Measurements from ENCODE around the gene USP21. TPM values are rescaled to one million over a fixed set of nuclear protein-coding genes. Genes with fewer than 3 reads are reported as not detected.

The USP21 gene
- total and polyA plus RNA-seq, 9 of the 15 experiments (the other 6 are each of a cell fraction or from before 2014, with no cell fraction given), result 4.9 to 52.4 (median 21.6) TPM

DNA sequence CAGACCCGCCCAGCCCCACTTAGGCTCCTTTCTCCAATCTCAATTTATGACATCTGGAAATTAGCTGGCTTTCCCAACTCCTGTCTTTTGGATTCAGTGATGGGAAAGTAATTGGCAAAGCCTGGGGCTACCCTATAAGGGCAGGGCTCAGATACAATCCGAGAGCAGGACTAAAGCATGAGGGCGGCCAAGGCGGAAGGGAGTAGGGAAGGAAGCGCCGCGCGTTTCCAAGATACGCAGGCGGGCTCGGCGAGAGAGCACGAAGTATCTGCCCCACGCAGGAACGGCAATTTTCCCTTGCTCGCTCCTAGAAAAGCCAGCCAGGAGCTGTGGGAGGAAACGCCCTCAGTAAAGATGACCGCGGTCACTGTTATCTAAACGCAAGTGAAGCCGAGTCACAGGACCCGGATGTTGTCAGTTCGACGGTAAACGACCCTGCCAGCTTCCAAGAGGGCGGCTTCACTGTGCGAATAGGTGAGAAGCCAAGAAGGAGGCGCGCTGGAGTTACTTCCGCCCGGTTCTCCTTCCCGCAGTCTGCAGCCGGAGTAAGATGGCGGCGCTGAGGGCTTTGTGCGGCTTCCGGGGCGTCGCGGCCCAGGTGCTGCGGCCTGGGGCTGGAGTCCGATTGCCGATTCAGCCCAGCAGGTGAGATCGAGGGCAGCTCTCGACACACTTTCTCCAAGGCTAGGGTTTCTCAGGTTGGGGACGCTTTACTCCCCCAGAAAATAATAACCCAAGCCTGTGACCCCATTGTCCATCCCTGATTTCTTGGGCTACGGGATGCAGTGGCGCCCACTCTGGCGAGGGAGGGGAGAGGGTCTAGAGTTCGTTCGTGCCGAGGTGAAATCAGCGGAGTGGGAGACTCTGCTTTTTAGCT is 42.8 kb downstream of the USP21 start, which contains the start of gene NDUFS2 (continued):
- peak in 1 of 2 experiments; percentile 76; a peak in 1 of 4 replicates for TF ChIP-seq KDM4B (IDR thresholded peaks at IDR 0.05; ENCODE audit: borderline replicate concordance in 2 of 2, low read depth in 1 of 2)
- TF ChIP-seq, protein P1, sequence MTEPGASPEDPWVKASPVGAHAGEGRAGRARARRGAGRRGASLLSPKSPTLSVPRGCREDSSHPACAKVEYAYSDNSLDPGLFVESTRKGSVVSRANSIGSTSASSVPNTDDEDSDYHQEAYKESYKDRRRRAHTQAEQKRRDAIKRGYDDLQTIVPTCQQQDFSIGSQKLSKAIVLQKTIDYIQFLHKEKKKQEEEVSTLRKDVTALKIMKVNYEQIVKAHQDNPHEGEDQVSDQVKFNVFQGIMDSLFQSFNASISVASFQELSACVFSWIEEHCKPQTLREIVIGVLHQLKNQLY (CRISPR knock-in tag; conservative IDR thresholded peaks at IDR 0.05), result 0 out of 4 replicates have a peak, but pooled peaks of 1 of the 2 experiments have one; percentile 54
- TF ChIP-seq GTF2E2 (tag; IDR thresholded peaks at IDR 0.05), result peak; percentile 99
- TF ChIP-seq, protein P2, sequence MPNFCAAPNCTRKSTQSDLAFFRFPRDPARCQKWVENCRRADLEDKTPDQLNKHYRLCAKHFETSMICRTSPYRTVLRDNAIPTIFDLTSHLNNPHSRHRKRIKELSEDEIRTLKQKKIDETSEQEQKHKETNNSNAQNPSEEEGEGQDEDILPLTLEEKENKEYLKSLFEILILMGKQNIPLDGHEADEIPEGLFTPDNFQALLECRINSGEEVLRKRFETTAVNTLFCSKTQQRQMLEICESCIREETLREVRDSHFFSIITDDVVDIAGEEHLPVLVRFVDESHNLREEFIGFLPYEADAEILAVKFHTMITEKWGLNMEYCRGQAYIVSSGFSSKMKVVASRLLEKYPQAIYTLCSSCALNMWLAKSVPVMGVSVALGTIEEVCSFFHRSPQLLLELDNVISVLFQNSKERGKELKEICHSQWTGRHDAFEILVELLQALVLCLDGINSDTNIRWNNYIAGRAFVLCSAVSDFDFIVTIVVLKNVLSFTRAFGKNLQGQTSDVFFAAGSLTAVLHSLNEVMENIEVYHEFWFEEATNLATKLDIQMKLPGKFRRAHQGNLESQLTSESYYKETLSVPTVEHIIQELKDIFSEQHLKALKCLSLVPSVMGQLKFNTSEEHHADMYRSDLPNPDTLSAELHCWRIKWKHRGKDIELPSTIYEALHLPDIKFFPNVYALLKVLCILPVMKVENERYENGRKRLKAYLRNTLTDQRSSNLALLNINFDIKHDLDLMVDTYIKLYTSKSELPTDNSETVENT (CRISPR knock-in tag; IDR thresholded peaks at IDR 0.05), result no peak
- TF ChIP-seq, protein P3, sequence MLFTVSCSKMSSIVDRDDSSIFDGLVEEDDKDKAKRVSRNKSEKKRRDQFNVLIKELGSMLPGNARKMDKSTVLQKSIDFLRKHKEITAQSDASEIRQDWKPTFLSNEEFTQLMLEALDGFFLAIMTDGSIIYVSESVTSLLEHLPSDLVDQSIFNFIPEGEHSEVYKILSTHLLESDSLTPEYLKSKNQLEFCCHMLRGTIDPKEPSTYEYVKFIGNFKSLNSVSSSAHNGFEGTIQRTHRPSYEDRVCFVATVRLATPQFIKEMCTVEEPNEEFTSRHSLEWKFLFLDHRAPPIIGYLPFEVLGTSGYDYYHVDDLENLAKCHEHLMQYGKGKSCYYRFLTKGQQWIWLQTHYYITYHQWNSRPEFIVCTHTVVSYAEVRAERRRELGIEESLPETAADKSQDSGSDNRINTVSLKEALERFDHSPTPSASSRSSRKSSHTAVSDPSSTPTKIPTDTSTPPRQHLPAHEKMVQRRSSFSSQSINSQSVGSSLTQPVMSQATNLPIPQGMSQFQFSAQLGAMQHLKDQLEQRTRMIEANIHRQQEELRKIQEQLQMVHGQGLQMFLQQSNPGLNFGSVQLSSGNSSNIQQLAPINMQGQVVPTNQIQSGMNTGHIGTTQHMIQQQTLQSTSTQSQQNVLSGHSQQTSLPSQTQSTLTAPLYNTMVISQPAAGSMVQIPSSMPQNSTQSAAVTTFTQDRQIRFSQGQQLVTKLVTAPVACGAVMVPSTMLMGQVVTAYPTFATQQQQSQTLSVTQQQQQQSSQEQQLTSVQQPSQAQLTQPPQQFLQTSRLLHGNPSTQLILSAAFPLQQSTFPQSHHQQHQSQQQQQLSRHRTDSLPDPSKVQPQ (CRISPR knock-in tag; IDR thresholded peaks at IDR 0.05; ENCODE audit: borderline replicate concordance), result no peak
- no peak for TF ChIP-seq ZBTB8A (IDR thresholded peaks at IDR 0.05; ENCODE audit: partially characterized antibody)
- TF ChIP-seq, protein P4, sequence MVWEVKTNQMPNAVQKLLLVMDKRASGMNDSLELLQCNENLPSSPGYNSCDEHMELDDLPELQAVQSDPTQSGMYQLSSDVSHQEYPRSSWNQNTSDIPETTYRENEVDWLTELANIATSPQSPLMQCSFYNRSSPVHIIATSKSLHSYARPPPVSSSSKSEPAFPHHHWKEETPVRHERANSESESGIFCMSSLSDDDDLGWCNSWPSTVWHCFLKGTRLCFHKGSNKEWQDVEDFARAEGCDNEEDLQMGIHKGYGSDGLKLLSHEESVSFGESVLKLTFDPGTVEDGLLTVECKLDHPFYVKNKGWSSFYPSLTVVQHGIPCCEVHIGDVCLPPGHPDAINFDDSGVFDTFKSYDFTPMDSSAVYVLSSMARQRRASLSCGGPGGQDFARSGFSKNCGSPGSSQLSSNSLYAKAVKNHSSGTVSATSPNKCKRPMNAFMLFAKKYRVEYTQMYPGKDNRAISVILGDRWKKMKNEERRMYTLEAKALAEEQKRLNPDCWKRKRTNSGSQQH (CRISPR knock-in tag; IDR thresholded peaks at IDR 0.05), result 0 out of 2 replicates have a peak, but pooled peaks have one; percentile 38
- TF ChIP-seq, protein P5, sequence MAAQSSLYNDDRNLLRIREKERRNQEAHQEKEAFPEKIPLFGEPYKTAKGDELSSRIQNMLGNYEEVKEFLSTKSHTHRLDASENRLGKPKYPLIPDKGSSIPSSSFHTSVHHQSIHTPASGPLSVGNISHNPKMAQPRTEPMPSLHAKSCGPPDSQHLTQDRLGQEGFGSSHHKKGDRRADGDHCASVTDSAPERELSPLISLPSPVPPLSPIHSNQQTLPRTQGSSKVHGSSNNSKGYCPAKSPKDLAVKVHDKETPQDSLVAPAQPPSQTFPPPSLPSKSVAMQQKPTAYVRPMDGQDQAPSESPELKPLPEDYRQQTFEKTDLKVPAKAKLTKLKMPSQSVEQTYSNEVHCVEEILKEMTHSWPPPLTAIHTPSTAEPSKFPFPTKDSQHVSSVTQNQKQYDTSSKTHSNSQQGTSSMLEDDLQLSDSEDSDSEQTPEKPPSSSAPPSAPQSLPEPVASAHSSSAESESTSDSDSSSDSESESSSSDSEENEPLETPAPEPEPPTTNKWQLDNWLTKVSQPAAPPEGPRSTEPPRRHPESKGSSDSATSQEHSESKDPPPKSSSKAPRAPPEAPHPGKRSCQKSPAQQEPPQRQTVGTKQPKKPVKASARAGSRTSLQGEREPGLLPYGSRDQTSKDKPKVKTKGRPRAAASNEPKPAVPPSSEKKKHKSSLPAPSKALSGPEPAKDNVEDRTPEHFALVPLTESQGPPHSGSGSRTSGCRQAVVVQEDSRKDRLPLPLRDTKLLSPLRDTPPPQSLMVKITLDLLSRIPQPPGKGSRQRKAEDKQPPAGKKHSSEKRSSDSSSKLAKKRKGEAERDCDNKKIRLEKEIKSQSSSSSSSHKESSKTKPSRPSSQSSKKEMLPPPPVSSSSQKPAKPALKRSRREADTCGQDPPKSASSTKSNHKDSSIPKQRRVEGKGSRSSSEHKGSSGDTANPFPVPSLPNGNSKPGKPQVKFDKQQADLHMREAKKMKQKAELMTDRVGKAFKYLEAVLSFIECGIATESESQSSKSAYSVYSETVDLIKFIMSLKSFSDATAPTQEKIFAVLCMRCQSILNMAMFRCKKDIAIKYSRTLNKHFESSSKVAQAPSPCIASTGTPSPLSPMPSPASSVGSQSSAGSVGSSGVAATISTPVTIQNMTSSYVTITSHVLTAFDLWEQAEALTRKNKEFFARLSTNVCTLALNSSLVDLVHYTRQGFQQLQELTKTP (IDR thresholded peaks at IDR 0.05; ENCODE audit: low read depth in 1 of 2, partially characterized antibody in 2 of 2), result peak in 1 of 2 experiments; percentile 14
- no peak for TF ChIP-seq NCOA2 (IDR thresholded peaks at IDR 0.05; ENCODE audit: partially characterized antibody in 2 of 2)
- TF ChIP-seq FOXP1 (CRISPR knock-in tag; IDR thresholded peaks at IDR 0.05), result peak; percentile 85
